PC-9 (cell line): ENCODE data around the gene ZFAND3. TPM values are rescaled to one million over a fixed set of nuclear protein-coding genes. Genes with fewer than 3 reads are reported as not detected.

Experiments used
- BruUV-seq: library from RNA; stranded (reverse); fragments of 400-500 nt; replicated peaks from 2 replicates; lab custom pipeline; 2021; lab: Mats Ljungman, UMichigan
- CTCF ChIA-PET: fragments of 300-600 bp; sonication (Branson Sonifier 250); formaldehyde crosslinking; loops from one replicate; lab custom pipeline; 2022; ENCODE audit warnings: antibody characterized with exemption; lab: Charles Lee
- POLR2A ChIA-PET: fragments of 300-600 bp; sonication (Branson Sonifier 250); formaldehyde crosslinking; loops from one replicate; lab custom pipeline; 2022; ENCODE audit warnings: antibody characterized with exemption; ENCODE audit not compliant: unreplicated experiment; lab: Charles Lee
- DNase-seq, 2 experiments: peaks; one replicate each; pipeline versions ENCODE4 v3.0.0 to v3.0.0-alpha.2; 2015 to 2022; ENCODE audit warnings: mixed read lengths in 1 of 2
- H2AFZ ChIP-seq: fragments of 200-600 bp; sonication (generic); 2 replicates; pipeline ENCODE4 v1.8.1; 2017; ENCODE audit warnings: antibody characterized with exemption
- H3F3A ChIP-seq: fragments of 200-600 bp; sonication (generic); 2 replicates; pipeline ENCODE4 v1.8.1; 2017; ENCODE audit warnings: antibody characterized with exemption, mild to moderate bottlenecking, low read depth; ENCODE audit not compliant: insufficient read depth
- H3K27ac ChIP-seq: fragments of 200-600 bp; sonication (generic); 2 replicates; pipeline ENCODE4 v1.6.1; 2016; ENCODE audit warnings: mixed run types
- H3K27me3 ChIP-seq: fragments of 200-600 bp; sonication (generic); 2 replicates; pipeline ENCODE4 v1.6.1; 2016; ENCODE audit warnings: low read depth, mixed run types; ENCODE audit not compliant: insufficient read depth
- H3K36me3 ChIP-seq: fragments of 200-600 bp; sonication (generic); 2 replicates; pipeline ENCODE4 v1.6.1; 2016; ENCODE audit warnings: low read depth, mixed run types
- H3K4me1 ChIP-seq: fragments of 200-600 bp; sonication (generic); replicated peaks from 2 replicates; pipeline ENCODE4 v1.6.1; 2016; ENCODE audit warnings: mixed run types; ENCODE audit not compliant: insufficient read depth
- H3K4me2 ChIP-seq: fragments of 200-600 bp; sonication (generic); 2 replicates; pipeline ENCODE4 v1.6.1; 2017; ENCODE audit warnings: mixed run types
- H3K4me3 ChIP-seq: fragments of 200-600 bp; sonication (generic); 2 replicates; pipeline ENCODE4 v1.6.1; 2016; ENCODE audit warnings: mixed run types
- H3K79me2 ChIP-seq: fragments of 200-600 bp; sonication (generic); 2 replicates; pipeline ENCODE4 v1.6.1; 2017; ENCODE audit warnings: low read depth, mixed run types
- H3K9me2 ChIP-seq: fragments of 200-600 bp; sonication (generic); 2 replicates; pipeline ENCODE4 v1.8.1; 2017; ENCODE audit warnings: mild to moderate bottlenecking; ENCODE audit not compliant: insufficient read depth
- H3K9me3 ChIP-seq: fragments of 200-600 bp; sonication (generic); 2 replicates; pipeline ENCODE4 v1.8.1; 2016; ENCODE audit warnings: low read depth; ENCODE audit not compliant: insufficient read depth
- H4K20me1 ChIP-seq: fragments of 200-600 bp; sonication (generic); 2 replicates; pipeline ENCODE4 v1.8.1; 2017; ENCODE audit not compliant: insufficient read depth
- EZH2 ChIP-seq: fragments of 200-600 bp; sonication (generic); IDR thresholded peaks from 2 replicates; pipeline ENCODE4 v1.8.0; 2017; ENCODE audit warnings: antibody characterized with exemption, low read depth
- intact Hi-C: fragments of 100-400 bp; cut with micrococcal nuclease; formaldehyde crosslinking; loops from one replicate; pipeline ENCODE4 v1.10.0; 2022; ENCODE audit not compliant: unreplicated experiment
- total RNA-seq: library from RNA; stranded (reverse); gene quantifications from 2 replicates; pipeline ENCODE4 v1.2.3, GENCODE V29; 2021
- TF ChIP-seq, protein P1 (sequence below): fragments of 200-600 bp; sonication (generic); conservative IDR thresholded peaks from 2 replicates; pipeline ENCODE4 v1.6.1; 2017; ENCODE audit warnings: mixed run types, antibody characterized with exemption, mild to moderate bottlenecking, moderate library complexity

Gene ZFAND3
- total RNA-seq, 1 experiment from 2014 or later: 46.8 TPM

DNA sequence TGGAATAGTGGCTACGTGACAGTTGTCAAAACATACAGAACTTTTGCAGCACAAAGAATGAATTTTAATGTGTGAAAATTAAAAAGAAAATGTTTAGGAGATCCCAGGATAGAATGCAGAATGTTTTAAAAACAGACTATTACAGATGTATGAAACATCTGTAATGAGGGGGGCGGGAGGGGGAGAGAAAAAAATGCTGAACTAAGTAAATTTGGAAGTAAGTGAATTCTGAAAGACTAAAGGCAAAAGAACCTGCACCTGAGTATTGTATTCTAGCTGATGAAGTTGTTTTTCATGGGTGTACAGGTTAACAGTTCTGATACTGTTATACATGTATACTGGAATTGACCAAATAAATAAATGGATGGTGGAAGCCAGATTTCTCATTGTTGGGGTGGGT lies 178.8 kb downstream of the ZFAND3 start:
- H3K27ac ChIP-seq: no peak overlapping the region
- peaks cover 36% of the 10 kb centered on the region; the same call in 1 of the 2 replicates for H3K79me2 ChIP-seq
- CTCF ChIA-PET: no interaction called here
- H2AFZ ChIP-seq: no peak overlapping the region
- peaks cover 54% of the 10 kb centered on the region for H4K20me1 ChIP-seq
- no peaks in the 10 kb centered on the region; the same call in 1 of the 2 replicates for H3F3A ChIP-seq
- BruUV-seq: no TSS peak
- no peak for TF ChIP-seq EZH2
- TF ChIP-seq, protein P1, sequence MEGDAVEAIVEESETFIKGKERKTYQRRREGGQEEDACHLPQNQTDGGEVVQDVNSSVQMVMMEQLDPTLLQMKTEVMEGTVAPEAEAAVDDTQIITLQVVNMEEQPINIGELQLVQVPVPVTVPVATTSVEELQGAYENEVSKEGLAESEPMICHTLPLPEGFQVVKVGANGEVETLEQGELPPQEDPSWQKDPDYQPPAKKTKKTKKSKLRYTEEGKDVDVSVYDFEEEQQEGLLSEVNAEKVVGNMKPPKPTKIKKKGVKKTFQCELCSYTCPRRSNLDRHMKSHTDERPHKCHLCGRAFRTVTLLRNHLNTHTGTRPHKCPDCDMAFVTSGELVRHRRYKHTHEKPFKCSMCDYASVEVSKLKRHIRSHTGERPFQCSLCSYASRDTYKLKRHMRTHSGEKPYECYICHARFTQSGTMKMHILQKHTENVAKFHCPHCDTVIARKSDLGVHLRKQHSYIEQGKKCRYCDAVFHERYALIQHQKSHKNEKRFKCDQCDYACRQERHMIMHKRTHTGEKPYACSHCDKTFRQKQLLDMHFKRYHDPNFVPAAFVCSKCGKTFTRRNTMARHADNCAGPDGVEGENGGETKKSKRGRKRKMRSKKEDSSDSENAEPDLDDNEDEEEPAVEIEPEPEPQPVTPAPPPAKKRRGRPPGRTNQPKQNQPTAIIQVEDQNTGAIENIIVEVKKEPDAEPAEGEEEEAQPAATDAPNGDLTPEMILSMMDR: no peak
- no peaks in the 10 kb centered on the region for H3K4me1 ChIP-seq
- no peaks in the 10 kb centered on the region for H3K9me3 ChIP-seq
- POLR2A ChIA-PET: no interaction called here
- intact Hi-C loops: no loop called here
- H3K9me2 ChIP-seq: no peaks in the 10 kb centered on the region
- H3K4me3 ChIP-seq: no peak overlapping the region
- H3K36me3 ChIP-seq: no peaks in the 10 kb centered on the region
- H3K27me3 ChIP-seq: no peaks in the 10 kb centered on the region
- DNase-seq: no peak
- no peak overlapping the region for H3K4me2 ChIP-seq

DNA sequence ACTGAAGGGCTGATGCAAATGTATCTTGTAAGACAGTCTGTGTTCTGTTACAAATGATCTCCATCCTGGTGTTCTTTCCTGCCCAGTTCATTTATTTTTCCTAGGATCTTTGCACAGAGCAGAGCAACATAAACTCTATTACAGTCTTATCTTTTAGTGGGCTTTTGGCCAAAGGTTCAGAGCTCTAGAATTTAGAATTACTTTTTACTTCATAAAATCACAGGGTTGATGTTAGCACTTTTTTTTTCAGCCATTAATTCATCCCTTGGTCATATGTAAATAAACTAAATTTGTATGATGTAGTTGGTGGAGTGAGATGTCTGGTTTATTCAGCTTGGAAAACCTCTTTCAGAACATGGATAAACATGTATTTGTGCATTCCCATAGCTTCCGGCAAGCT lies 181.9 kb downstream of the ZFAND3 start:
- H3K79me2 ChIP-seq: peaks cover 21% of the 10 kb centered on the region
- POLR2A ChIA-PET: no interaction called here
- H3K27ac ChIP-seq: no peak overlapping the region
- no peak overlapping the region for H2AFZ ChIP-seq
- H3K9me3 ChIP-seq: no peaks in the 10 kb centered on the region
- H3F3A ChIP-seq: no peaks in the 10 kb centered on the region; the same call in 1 of the 2 replicates
- no peak for DNase-seq
- no peaks in the 10 kb centered on the region for H3K9me2 ChIP-seq
- no peaks in the 10 kb centered on the region for H3K4me1 ChIP-seq
- peaks cover 53% of the 10 kb centered on the region for H4K20me1 ChIP-seq
- no peak overlapping the region for H3K4me2 ChIP-seq
- intact Hi-C loops: no loop called here
- H3K4me3 ChIP-seq: no peak overlapping the region
- no peaks in the 10 kb centered on the region for H3K27me3 ChIP-seq
- CTCF ChIA-PET: no interaction called here
- H3K36me3 ChIP-seq: no peaks in the 10 kb centered on the region
- TF ChIP-seq, protein P1: no peak
- no peak for TF ChIP-seq EZH2
- no TSS peak for BruUV-seq

DNA sequence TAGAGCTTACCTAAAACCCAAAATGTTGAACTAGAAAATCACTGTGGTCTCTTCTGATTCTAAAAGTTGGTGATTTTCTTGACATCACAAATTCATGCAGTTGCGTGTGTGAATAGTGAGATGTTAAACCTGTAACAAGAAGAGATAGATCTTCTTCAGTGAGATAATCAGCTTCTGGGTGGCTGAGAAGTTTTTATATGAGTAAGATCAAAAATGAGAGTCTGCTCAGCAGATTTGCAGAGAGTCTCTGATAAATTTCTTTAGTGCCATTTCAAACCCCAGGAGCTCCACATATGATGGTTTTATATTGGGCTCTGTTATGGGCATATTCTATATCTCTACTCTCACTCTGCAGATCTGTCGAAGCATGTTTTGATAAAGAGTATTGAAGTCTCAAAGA lies 185.4 kb downstream of the ZFAND3 start:
- BruUV-seq: no TSS peak
- peaks cover 44% of the 10 kb centered on the region for H4K20me1 ChIP-seq
- no peak overlapping the region for H3K4me2 ChIP-seq
- H3K27ac ChIP-seq: no peak overlapping the region
- H3K27me3 ChIP-seq: no peaks in the 10 kb centered on the region
- H3K9me2 ChIP-seq: no peaks in the 10 kb centered on the region
- H3K9me3 ChIP-seq: no peaks in the 10 kb centered on the region
- TF ChIP-seq, protein P1: no peak
- no peak for TF ChIP-seq EZH2
- H3K36me3 ChIP-seq: no peaks in the 10 kb centered on the region
- no peak overlapping the region for H2AFZ ChIP-seq
- no peaks in the 10 kb centered on the region for H3K4me1 ChIP-seq
- intact Hi-C loops: no loop called here
- no peak for DNase-seq
- no peaks in the 10 kb centered on the region for H3F3A ChIP-seq
- H3K79me2 ChIP-seq: peaks cover 16% of the 10 kb centered on the region
- ChIA-PET POLR2A (no interaction called here), CTCF (no interaction called here)
- H3K4me3 ChIP-seq: no peak overlapping the region
